ENCODE results near the gene DUSP3. TPM values are rescaled to one million over a fixed set of nuclear protein-coding genes. Genes with fewer than 3 reads are reported as not detected.

DUSP3 gene
- total and polyA plus RNA-seq, 2 of the 13 experiments (the other 11 are each of a cell fraction or from before 2014, with no cell fraction given): 60.0 to 71.5 TPM

DNA sequence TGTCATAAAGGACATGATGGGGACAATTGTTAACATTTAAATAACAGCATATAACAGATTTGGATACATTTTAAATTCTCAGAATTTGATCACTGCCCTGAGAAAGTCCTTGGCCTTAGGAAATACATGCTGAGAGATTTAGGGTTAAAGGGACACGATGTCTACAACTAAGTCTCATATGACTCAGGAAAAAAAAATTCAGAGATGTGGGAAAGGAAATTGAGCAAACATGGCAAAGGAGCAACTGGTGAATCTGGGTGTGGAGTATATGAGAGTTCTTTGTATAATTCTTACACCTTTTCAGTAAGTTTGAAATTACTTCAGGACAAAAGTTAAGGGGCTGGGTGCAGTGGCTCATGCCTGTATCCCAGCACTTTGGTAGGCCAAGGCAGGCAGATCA is 35.9 kb upstream of the DUSP3 start:
- H4K20me1 ChIP-seq (ENCODE audit: insufficient read depth, low read length): no peaks in the 10 kb centered on the region
- H3K4me2 ChIP-seq (ENCODE audit: low read depth, low read length): no peak overlapping the region
- TF ChIP-seq ZSCAN30 (CRISPR knock-in tag; IDR thresholded peaks at IDR 0.05) (no peak), CBFB (CRISPR knock-in tag; IDR thresholded peaks at IDR 0.05) (no peak), ZNF660 (CRISPR knock-in tag; IDR thresholded peaks at IDR 0.05; ENCODE audit: borderline replicate concordance, low read depth) (no peak), ISX (CRISPR knock-in tag; conservative IDR thresholded peaks at IDR 0.05) (no peak), ZKSCAN1 (IDR thresholded peaks at IDR 0.05; ENCODE audit: low read length) (no peak)
- TF ChIP-seq, protein P1, sequence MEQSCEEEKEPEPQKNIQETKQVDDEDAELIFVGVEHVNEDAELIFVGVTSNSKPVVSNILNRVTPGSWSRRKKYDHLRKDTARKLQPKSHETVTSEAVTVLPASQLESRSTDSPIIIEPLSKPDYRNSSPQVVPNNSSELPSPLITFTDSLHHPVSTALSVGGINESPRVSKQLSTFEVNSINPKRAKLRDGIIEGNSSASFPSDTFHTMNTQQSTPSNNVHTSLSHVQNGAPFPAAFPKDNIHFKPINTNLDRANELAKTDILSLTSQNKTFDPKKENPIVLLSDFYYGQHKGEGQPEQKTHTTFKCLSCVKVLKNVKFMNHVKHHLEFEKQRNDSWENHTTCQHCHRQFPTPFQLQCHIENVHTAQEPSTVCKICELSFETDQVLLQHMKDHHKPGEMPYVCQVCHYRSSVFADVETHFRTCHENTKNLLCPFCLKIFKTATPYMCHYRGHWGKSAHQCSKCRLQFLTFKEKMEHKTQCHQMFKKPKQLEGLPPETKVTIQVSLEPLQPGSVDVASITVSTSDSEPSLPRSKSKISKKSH (CRISPR knock-in tag; IDR thresholded peaks at IDR 0.05; ENCODE audit: borderline replicate concordance): no peak
- ATAC-seq: no peak
- H3K79me2 ChIP-seq (ENCODE audit: insufficient read depth, low read length): no peaks in the 10 kb centered on the region
- intact Hi-C loops (cut with micrococcal nuclease; ENCODE audit: unreplicated experiment) (no loop called here), in situ Hi-C loops (cut with HindIII; ENCODE audit: extremely low pct_ligation_motif_present, low pct_unique_long_range_greater_than_20kb) (no loop called here)
- H2AFZ ChIP-seq (ENCODE audit: low read length): no peak overlapping the region
- no peaks in the 10 kb centered on the region for H3K9me3 ChIP-seq (ENCODE audit: low read length)
- ChIA-PET POLR2A (no interaction called here), CTCF (ENCODE audit: low intra/inter-chr PET ratio, low total read pairs) (no interaction called here)
- H3K27me3 ChIP-seq (ENCODE audit: control insufficient read depth in 1 of 2, insufficient read depth in 2 of 2, low read length in 2 of 2): no peaks in the 10 kb centered on the region
- H3K4me3 ChIP-seq (replicated peaks in 1 of 3; ENCODE audit: insufficient read depth in 1 of 3, low read depth in 2 of 3, low read length in 3 of 3): no peak overlapping the region
- H3K27ac ChIP-seq (ENCODE audit: extremely low read length, insufficient read depth, low read length): no peak overlapping the region
- DNase-seq (ENCODE audit: low spot score): no peak
- BruUV-seq (replicated peaks): no TSS peak
- H3K9ac ChIP-seq (ENCODE audit: insufficient read depth, low read depth, low read length): no peak overlapping the region
- H3K36me3 ChIP-seq (replicated peaks in 1 of 2; ENCODE audit: control insufficient read depth in 1 of 2, insufficient read depth in 2 of 2, low read length in 2 of 2): no peaks in the 10 kb centered on the region
- no peak for FAIRE-seq
- 16% methylated on average over 1 of the region's 1 CpG for WGBS (ENCODE audit: low lambda C conversion rate)
- no peaks in the 10 kb centered on the region for H3K4me1 ChIP-seq (ENCODE audit: insufficient read depth, low read length)

DNA sequence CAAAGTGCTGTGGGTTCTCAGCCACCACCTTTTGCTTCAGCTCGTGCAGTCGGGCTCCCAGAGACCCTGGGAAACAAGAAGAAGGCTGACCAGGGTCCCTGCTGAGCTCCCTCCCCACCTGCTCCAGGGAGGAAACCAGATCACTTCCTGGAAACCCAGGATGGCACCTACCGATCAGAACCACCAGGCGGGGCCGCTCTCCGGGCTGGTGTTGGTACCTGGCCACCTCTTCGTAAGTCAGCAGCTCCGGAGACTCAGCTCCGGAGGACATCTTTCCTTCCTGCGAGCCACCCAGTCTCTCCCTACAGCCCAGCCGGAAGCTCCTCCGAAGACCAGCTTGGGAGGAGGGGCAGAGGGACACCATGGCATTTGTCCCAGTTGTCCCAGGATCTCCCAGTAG is 35.2 kb upstream of the DUSP3 start:
- Histone ChIP-seq H3K36me3 (replicated peaks in 1 of 2; ENCODE audit: control insufficient read depth in 1 of 2, insufficient read depth in 2 of 2, low read length in 2 of 2) (no peaks in the 10 kb centered on the region), H3K4me2 (ENCODE audit: low read depth, low read length) (no peak overlapping the region), H3K79me2 (ENCODE audit: insufficient read depth, low read length) (no peaks in the 10 kb centered on the region), H2AFZ (ENCODE audit: low read length) (no peak overlapping the region), H3K9ac (ENCODE audit: insufficient read depth, low read depth, low read length) (no peak overlapping the region), H3K27ac (ENCODE audit: extremely low read length, insufficient read depth, low read length) (no peak overlapping the region), H3K27me3 (ENCODE audit: control insufficient read depth in 1 of 2, insufficient read depth in 2 of 2, low read length in 2 of 2) (no peaks in the 10 kb centered on the region), H3K4me1 (ENCODE audit: insufficient read depth, low read length) (no peaks in the 10 kb centered on the region), H3K4me3 (replicated peaks in 1 of 3; ENCODE audit: insufficient read depth in 1 of 3, low read depth in 2 of 3, low read length in 3 of 3) (no peak overlapping the region), H4K20me1 (ENCODE audit: insufficient read depth, low read length) (no peaks in the 10 kb centered on the region), H3K9me3 (ENCODE audit: low read length) (no peaks in the 10 kb centered on the region)
- TF ChIP-seq ARNT2 (CRISPR knock-in tag; IDR thresholded peaks at IDR 0.05; ENCODE audit: low read depth) (no peak), RAD21 (CRISPR knock-in tag; IDR thresholded peaks at IDR 0.05) (peak; percentile 41; the same call in 1 of the 2 replicates)
- 72% methylated on average over 11 of the region's 12 CpGs for WGBS (ENCODE audit: low lambda C conversion rate)
- CTCF ChIA-PET (ENCODE audit: low intra/inter-chr PET ratio, low total read pairs): no interaction called here
- in situ Hi-C loops (cut with HindIII; ENCODE audit: extremely low pct_ligation_motif_present, low pct_unique_long_range_greater_than_20kb) (no loop called here), intact Hi-C loops (cut with micrococcal nuclease; ENCODE audit: unreplicated experiment) (no loop called here)
- no TSS peak for BruUV-seq (replicated peaks)
- DNase-seq (ENCODE audit: low spot score) (no peak), FAIRE-seq (no peak), ATAC-seq (peak; percentile 70)
- POLR2A ChIA-PET: no interaction called here
